HepG2 (cell line): ENCODE results near the gene LATS1. TPM values are rescaled to one million over a fixed set of nuclear protein-coding genes. Genes with fewer than 3 reads are reported as not detected.
A peak's percentile ranks its signal among the peaks of the same experiment; 100 is the strongest.

Source experiments
- CENPT ChIP-seq: sonication (generic); formaldehyde crosslinking; IDR thresholded peaks from 2 replicates; pipeline ENCODE4 v1.8.0; 2022; ENCODE audit warnings: low read depth, mild to moderate bottlenecking, moderate library complexity, missing genetic modification reagents
- HDAC1 ChIP-seq: sonication (generic); formaldehyde crosslinking; IDR thresholded peaks from 2 replicates; pipeline ENCODE4 v1.5.1; 2020; ENCODE audit warnings: mild to moderate bottlenecking, missing genetic modification reagents
- HNF1B ChIP-seq: sonication (generic); formaldehyde crosslinking; IDR thresholded peaks from 2 replicates; pipeline ENCODE4 v1.5.1; 2020; ENCODE audit warnings: mild to moderate bottlenecking, moderate library complexity, missing genetic modification reagents
- HNRNPK ChIP-seq: fragments of 200-400 bp; formaldehyde crosslinking; IDR thresholded peaks from 2 replicates; pipeline ENCODE4 v1.6.1; 2018; ENCODE audit warnings: low read length, low read depth, moderate library complexity, mild to moderate bottlenecking; ENCODE audit not compliant: poor library complexity, severe bottlenecking
- IRF2 ChIP-seq: IDR thresholded peaks from 2 replicates; pipeline ENCODE4 v1.6.1; 2018; ENCODE audit warnings: missing genetic modification reagents, missing compliant biosample characterization
- KLF16 ChIP-seq, 2 experiments: sonication (generic) in 1 of 2; formaldehyde crosslinking in 1 of 2; IDR thresholded peaks; 2 replicates each; pipeline versions ENCODE4 v1.6.1 to v1.8.0; 2016 to 2023; ENCODE audit warnings: missing genetic modification reagents in 2 of 2, missing compliant biosample characterization in 1 of 2
- MAFF ChIP-seq: IDR thresholded peaks from 2 replicates; pipeline ENCODE4 v1.6.1; 2011; ENCODE audit warnings: low read depth, low read length, improper control_type of control experiment
- MTF2 ChIP-seq: sonication (generic); formaldehyde crosslinking; IDR thresholded peaks from 2 replicates; pipeline ENCODE4 v1.5.0; 2020; ENCODE audit warnings: missing genetic modification reagents, borderline replicate concordance
- NFATC3 ChIP-seq: sonication (generic); formaldehyde crosslinking; IDR thresholded peaks from 2 replicates; pipeline ENCODE4 v1.5.1; 2020; ENCODE audit warnings: mild to moderate bottlenecking, missing genetic modification reagents
- RBM22 ChIP-seq: fragments of 200-400 bp; formaldehyde crosslinking; optimal IDR thresholded peaks from 2 replicates; pipeline ENCODE3; 2017; ENCODE audit warnings: mild to moderate bottlenecking, low read length, moderate library complexity
- ZNF10 ChIP-seq: sonication (generic); formaldehyde crosslinking; IDR thresholded peaks from 2 replicates; pipeline ENCODE4 v1.4.0; 2020; ENCODE audit warnings: mild to moderate bottlenecking, low read depth, missing genetic modification reagents, borderline replicate concordance
- ZNF207 ChIP-seq: fragments of 450-650 bp; IDR thresholded peaks from 2 replicates; pipeline ENCODE4 v1.6.1; 2016; ENCODE audit warnings: antibody characterized with exemption, borderline replicate concordance
- ZNF530 ChIP-seq: sonication (generic); formaldehyde crosslinking; IDR thresholded peaks from 2 replicates; pipeline ENCODE4 v1.5.0; 2020; ENCODE audit warnings: low read depth, mild to moderate bottlenecking, missing genetic modification reagents
- ZNF576 ChIP-seq: sonication (generic); formaldehyde crosslinking; IDR thresholded peaks from 2 replicates; pipeline ENCODE4 v1.4.0; 2020; ENCODE audit warnings: mild to moderate bottlenecking, missing genetic modification reagents
- ZSCAN20 ChIP-seq: sonication (generic); formaldehyde crosslinking; IDR thresholded peaks from 2 replicates; pipeline ENCODE4 v1.4.0; 2020; ENCODE audit warnings: missing genetic modification reagents, mild to moderate bottlenecking, borderline replicate concordance
- polyA plus RNA-seq, 8 experiments: library from polyadenylated mRNA; depleted of rRNA in 3 of 8; stranded (reverse) in 7 of 8; unstranded in 1 of 8; fragments of >200 nt; fragmentation: Illumina TruSeq in 4 of 8; extraction: Trizol in 4 of 8; gene quantifications; 2 replicates each; pipeline versions ENCODE4 v1.2.1 to v1.2.3, GENCODE V29; 2011 to 2016; ENCODE audit warnings: low read depth in 4 of 8, missing spikeins in 1 of 8, mixed read lengths in 1 of 8; ENCODE audit not compliant: insufficient read depth in 1 of 8
- total RNA-seq, 5 experiments: library from RNA; depleted of rRNA; stranded (reverse); fragments of >200 nt; fragmentation: Illumina TruSeq; extraction: Trizol; gene quantifications; 2 replicates each; pipeline ENCODE4 v1.2.3, GENCODE V29; 2016; ENCODE audit warnings: low read depth in 1 of 5
- TF ChIP-seq, protein P1 (sequence below): sonication (generic); formaldehyde crosslinking; IDR thresholded peaks from 2 replicates; pipeline ENCODE4 v1.5.0; 2020; ENCODE audit warnings: mild to moderate bottlenecking, low read depth, missing genetic modification reagents, borderline replicate concordance
- TF ChIP-seq, protein P2 (sequence below): sonication (generic); formaldehyde crosslinking; IDR thresholded peaks from 2 replicates; pipeline ENCODE4 v1.4.0; 2020; ENCODE audit warnings: mild to moderate bottlenecking, missing genetic modification reagents
- TF ChIP-seq, protein P3 (sequence below): sonication (generic); formaldehyde crosslinking; IDR thresholded peaks from 2 replicates; pipeline ENCODE4 v1.8.0; 2022; ENCODE audit warnings: missing genetic modification reagents, low read depth, mild to moderate bottlenecking, borderline replicate concordance
- TF ChIP-seq, protein P4 (sequence below): sonication (generic); formaldehyde crosslinking; IDR thresholded peaks from 2 replicates; pipeline ENCODE4 v1.5.0; 2020; ENCODE audit warnings: missing genetic modification reagents

Gene LATS1
- total and polyA plus RNA-seq, 2 of the 13 experiments (the other 11 are each of a cell fraction or from before 2014, with no cell fraction given) = 9.9 to 12.6 TPM

DNA sequence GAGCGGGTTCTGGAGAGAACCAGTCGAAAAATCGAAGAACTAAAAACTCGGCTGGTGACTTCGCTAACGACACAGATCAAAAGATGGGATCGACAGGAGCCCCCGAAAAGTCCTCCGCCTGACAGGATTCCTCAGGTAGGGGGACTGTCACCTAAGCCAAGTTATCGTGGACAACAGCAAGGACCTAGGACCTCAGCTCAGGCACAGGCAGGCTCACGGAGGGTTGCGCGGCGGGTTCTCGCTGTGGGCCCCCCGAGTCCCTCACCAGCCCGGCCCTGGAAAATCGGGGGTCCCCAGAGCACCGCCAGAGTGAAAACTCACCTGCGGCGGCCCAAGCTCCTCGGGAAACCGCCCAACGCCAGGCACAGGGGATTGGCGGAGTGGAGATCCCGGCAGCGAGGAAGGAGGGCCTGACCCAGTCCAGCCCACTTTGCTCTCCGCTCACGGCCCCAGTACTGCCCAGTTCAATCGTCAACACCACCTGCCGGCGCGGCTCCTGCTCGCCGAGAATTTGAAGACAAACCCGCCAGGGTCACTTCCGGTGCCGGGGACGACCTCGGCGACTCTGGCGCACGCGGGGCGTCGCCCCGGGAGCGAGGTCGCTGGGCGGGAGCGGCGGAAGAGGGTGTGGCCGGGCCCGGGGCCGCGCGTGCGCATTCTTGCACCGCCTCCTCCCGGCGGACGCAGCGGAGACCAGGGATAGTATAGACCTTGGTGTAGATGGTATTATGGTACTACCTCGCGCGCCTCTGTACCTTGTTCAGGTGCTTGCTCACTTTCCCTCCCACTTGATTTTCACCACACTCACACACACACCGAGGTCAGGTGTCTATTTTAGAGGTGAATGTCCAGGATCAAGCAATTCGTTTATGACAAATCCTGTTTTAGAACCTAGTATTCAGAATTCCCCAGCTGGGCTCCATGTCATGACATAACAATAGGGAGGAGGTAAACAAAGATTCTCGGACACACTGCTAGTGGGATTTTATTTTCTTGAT lies 69.5 kb downstream of the LATS1 start, which contains the start of gene KATNA1 (continued):
- TF ChIP-seq ZNF10 (CRISPR knock-in tag) (no peak), MTF2 (CRISPR knock-in tag) (peak; percentile 72), ZNF530 (CRISPR knock-in tag) (0 out of 2 replicates have a peak, but pooled peaks have one; percentile 75), RBM22 (no peak), HDAC1 (CRISPR knock-in tag) (peak; percentile 99), ZSCAN20 (CRISPR knock-in tag) (peak; percentile 99), MAFF (no peak), HNF1B (CRISPR knock-in tag) (peak; percentile 87; the same call in 1 of the 2 replicates), NFATC3 (CRISPR knock-in tag) (peak; percentile 99), KLF16 (CRISPR knock-in tag; IDR thresholded peaks at IDR 0.05) (peak; percentile 14 to 100; a peak in 2 of 4 replicates), HNRNPK (peak; percentile 11), IRF2 (CRISPR knock-in tag) (peak; percentile 96), CENPT (CRISPR knock-in tag) (peak; percentile 98), ZNF576 (CRISPR knock-in tag) (peak; percentile 83; the same call in 1 of the 2 replicates), ZNF207 (no peak)
- TF ChIP-seq, protein P1, sequence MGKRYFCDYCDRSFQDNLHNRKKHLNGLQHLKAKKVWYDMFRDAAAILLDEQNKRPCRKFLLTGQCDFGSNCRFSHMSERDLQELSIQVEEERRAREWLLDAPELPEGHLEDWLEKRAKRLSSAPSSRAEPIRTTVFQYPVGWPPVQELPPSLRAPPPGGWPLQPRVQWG = no peak
- TF ChIP-seq, protein P2, sequence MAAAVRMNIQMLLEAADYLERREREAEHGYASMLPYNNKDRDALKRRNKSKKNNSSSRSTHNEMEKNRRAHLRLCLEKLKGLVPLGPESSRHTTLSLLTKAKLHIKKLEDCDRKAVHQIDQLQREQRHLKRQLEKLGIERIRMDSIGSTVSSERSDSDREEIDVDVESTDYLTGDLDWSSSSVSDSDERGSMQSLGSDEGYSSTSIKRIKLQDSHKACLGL (CRISPR knock-in tag) = peak; percentile 99
- TF ChIP-seq, protein P3, sequence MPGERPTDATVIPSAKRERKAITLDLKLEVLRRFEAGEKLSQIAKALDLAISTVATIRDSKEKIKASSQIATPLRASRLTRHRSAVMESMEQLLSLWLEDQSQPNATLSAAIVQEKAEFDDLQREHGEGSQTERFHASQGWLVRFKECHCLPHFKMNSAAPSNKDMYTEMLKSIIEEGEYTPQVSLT (CRISPR knock-in tag) = no peak; the same call in 1 of the 2 replicates
- TF ChIP-seq, protein P4, sequence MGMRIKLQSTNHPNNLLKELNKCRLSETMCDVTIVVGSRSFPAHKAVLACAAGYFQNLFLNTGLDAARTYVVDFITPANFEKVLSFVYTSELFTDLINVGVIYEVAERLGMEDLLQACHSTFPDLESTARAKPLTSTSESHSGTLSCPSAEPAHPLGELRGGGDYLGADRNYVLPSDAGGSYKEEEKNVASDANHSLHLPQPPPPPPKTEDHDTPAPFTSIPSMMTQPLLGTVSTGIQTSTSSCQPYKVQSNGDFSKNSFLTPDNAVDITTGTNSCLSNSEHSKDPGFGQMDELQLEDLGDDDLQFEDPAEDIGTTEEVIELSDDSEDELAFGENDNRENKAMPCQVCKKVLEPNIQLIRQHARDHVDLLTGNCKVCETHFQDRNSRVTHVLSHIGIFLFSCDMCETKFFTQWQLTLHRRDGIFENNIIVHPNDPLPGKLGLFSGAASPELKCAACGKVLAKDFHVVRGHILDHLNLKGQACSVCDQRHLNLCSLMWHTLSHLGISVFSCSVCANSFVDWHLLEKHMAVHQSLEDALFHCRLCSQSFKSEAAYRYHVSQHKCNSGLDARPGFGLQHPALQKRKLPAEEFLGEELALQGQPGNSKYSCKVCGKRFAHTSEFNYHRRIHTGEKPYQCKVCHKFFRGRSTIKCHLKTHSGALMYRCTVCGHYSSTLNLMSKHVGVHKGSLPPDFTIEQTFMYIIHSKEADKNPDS (CRISPR knock-in tag) = peak; percentile 92; the same call in 1 of the 2 replicates
